Peyer's patch (tissue), 4 donors: ENCODE measurements around the gene KRTAP9-7.

ENCODE experiments used
- POLR2A ChIP-seq, 2 donors: fragments of 450-650 bp; IDR thresholded peaks; one replicate each; pipeline ENCODE4 v1.5.1; 2017; ENCODE audit warnings: antibody characterized with exemption in 2 of 2, mild to moderate bottlenecking in 2 of 2, moderate library complexity in 2 of 2
- TF ChIP-seq, protein P1 (sequence below), 6 experiments: fragments of 450-650 bp in 4 of 6; fragments of 200-600 bp in 2 of 6; sonication (generic) in 1 of 6; IDR thresholded peaks; one replicate each; pipeline ENCODE4 v1.5.1; 2017 to 2019; ENCODE audit warnings: antibody characterized with exemption in 6 of 6, mild to moderate bottlenecking in 3 of 6, moderate library complexity in 1 of 6

DNA sequence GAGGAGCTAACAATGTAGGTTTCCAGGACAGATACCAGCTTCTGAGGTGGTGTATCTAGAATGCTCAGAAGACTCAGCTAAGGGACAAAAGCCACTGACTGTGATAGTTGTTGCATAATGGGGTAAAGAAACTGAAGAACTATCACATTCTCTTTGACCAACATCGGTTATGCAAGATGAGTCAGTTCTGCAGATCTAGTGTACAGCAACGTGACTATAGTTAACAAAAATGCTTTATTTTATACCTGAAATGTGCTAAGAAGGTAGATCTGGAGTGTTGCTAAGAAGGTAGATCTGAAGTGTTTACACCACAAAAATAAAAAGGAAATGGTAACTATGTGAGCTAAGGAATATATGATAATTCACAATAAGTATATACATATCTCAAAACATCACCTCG lies 7.8 kb upstream of the KRTAP9-7 start:
- TF ChIP-seq, protein P1, sequence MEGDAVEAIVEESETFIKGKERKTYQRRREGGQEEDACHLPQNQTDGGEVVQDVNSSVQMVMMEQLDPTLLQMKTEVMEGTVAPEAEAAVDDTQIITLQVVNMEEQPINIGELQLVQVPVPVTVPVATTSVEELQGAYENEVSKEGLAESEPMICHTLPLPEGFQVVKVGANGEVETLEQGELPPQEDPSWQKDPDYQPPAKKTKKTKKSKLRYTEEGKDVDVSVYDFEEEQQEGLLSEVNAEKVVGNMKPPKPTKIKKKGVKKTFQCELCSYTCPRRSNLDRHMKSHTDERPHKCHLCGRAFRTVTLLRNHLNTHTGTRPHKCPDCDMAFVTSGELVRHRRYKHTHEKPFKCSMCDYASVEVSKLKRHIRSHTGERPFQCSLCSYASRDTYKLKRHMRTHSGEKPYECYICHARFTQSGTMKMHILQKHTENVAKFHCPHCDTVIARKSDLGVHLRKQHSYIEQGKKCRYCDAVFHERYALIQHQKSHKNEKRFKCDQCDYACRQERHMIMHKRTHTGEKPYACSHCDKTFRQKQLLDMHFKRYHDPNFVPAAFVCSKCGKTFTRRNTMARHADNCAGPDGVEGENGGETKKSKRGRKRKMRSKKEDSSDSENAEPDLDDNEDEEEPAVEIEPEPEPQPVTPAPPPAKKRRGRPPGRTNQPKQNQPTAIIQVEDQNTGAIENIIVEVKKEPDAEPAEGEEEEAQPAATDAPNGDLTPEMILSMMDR (IDR thresholded peaks at IDR 0.05) = no peak
- TF ChIP-seq POLR2A (IDR thresholded peaks at IDR 0.05) = no peak
